ENCODE measurements around the gene KRT27.

- no peak for TF ChIP-seq CTCF (IDR thresholded peaks at IDR 0.05)
- no peak for TF ChIP-seq POLR2A (IDR thresholded peaks at IDR 0.05; ENCODE audit: low read depth)
- no peak for TF ChIP-seq EP300 (IDR thresholded peaks at IDR 0.05)
These were observed 39.2 kb upstream of the KRT27 start for GRCh38 chr17:40821536-40821935.

All from esophagus muscularis mucosa (tissue), 4 donors.